ENCODE results near the gene ITGA11. TPM values are rescaled to one million over a fixed set of nuclear protein-coding genes. Genes with fewer than 3 reads are reported as not detected.

Gene ITGA11
- total RNA-seq, 4 donors from 2014 or later = 0.83 to 3.6 (median 2.0) TPM

- WGBS = 71% methylated on average over 7 of the region's 14 CpGs
- H3K4me1 ChIP-seq = peaks cover 24% of the 10 kb centered on the region
- H3K27ac ChIP-seq = no peak overlapping the region
- H3K36me3 ChIP-seq = no peaks in the 10 kb centered on the region
- TF ChIP-seq, protein P1, sequence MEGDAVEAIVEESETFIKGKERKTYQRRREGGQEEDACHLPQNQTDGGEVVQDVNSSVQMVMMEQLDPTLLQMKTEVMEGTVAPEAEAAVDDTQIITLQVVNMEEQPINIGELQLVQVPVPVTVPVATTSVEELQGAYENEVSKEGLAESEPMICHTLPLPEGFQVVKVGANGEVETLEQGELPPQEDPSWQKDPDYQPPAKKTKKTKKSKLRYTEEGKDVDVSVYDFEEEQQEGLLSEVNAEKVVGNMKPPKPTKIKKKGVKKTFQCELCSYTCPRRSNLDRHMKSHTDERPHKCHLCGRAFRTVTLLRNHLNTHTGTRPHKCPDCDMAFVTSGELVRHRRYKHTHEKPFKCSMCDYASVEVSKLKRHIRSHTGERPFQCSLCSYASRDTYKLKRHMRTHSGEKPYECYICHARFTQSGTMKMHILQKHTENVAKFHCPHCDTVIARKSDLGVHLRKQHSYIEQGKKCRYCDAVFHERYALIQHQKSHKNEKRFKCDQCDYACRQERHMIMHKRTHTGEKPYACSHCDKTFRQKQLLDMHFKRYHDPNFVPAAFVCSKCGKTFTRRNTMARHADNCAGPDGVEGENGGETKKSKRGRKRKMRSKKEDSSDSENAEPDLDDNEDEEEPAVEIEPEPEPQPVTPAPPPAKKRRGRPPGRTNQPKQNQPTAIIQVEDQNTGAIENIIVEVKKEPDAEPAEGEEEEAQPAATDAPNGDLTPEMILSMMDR (IDR thresholded peaks at IDR 0.05) = no peak
- no peak for TF ChIP-seq POLR2A (IDR thresholded peaks at IDR 0.05)
- no peak for TF ChIP-seq POLR2AphosphoS5 (IDR thresholded peaks at IDR 0.05)
- no peak for TF ChIP-seq EP300 (IDR thresholded peaks at IDR 0.05)
- no peak for DNase-seq (ENCODE audit: low spot score in 2 of 2)
- no peaks in the 10 kb centered on the region for H3K9me3 ChIP-seq
- H3K4me3 ChIP-seq = no peak overlapping the region
- H3K27me3 ChIP-seq = no peaks in the 10 kb centered on the region
Observed at GRCh38 chr15:68335655-68336054, 96.3 kb downstream of the ITGA11 start.

- Histone ChIP-seq H3K27ac (no peak overlapping the region), H3K36me3 (no peaks in the 10 kb centered on the region), H3K9me3 (no peaks in the 10 kb centered on the region), H3K4me3 (no peak overlapping the region), H3K27me3 (no peaks in the 10 kb centered on the region), H3K4me1 (peaks cover 20% of the 10 kb centered on the region)
- WGBS = 73% methylated on average over 1 of the region's 1 CpG
- TF ChIP-seq EP300 (IDR thresholded peaks at IDR 0.05) (no peak), POLR2A (IDR thresholded peaks at IDR 0.05) (no peak), POLR2AphosphoS5 (IDR thresholded peaks at IDR 0.05) (no peak)
- TF ChIP-seq, protein P1 (IDR thresholded peaks at IDR 0.05) = no peak
- no peak for DNase-seq (ENCODE audit: low spot score in 2 of 2)
Observed at GRCh38 chr15:68335251-68335650, 96.7 kb downstream of the ITGA11 start.

- 68% methylated on average over 9 of the region's 9 CpGs for WGBS
- H3K27ac ChIP-seq = peak overlapping the region; percentile 49
- H3K4me1 ChIP-seq = peaks cover 20% of the 10 kb centered on the region
- no peak for DNase-seq (ENCODE audit: low spot score in 2 of 2)
- no peaks in the 10 kb centered on the region for H3K9me3 ChIP-seq
- no peak for TF ChIP-seq POLR2AphosphoS5 (IDR thresholded peaks at IDR 0.05)
- TF ChIP-seq, protein P1 (IDR thresholded peaks at IDR 0.05) = no peak
- TF ChIP-seq EP300 (IDR thresholded peaks at IDR 0.05) = no peak
- TF ChIP-seq POLR2A (IDR thresholded peaks at IDR 0.05) = no peak
- H3K27me3 ChIP-seq = no peaks in the 10 kb centered on the region
- H3K36me3 ChIP-seq = no peaks in the 10 kb centered on the region
- H3K4me3 ChIP-seq = no peak overlapping the region
Observed at GRCh38 chr15:68334661-68335124, 97.3 kb downstream of the ITGA11 start.

DNA sequence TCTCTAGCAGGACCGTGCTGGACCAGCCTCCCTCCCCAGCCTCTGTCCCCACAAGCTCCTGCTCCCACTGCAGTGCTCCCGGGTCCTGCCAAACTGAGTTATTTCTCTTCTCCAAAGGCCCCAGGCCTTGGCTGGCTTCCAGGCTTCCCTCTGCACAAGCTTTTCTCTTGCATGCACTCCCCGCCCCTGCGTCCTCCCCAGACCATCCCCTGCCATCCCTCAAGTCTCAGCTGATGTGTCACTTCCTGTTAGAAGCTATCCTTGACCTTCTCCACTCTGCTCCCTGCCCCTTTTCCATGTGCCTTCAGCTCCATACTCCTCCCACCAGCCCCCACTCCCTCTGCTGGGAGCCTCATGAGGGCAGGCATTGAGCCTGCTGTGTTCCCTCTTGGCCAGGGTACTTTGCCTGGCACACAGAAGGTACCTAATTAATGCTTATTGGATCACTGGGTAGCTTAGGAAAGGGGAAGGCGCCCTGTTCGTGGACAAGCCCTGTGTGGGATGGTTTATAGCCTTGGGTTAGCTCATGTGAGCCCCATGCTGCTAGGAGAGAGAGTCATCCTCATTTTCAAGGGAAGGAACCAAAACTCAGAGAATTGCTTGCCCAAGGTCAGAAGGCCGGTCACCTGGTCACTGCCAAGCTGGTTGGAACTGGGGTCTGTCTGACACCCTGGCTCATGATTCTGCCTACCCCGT, 98.0 kb downstream of the ITGA11 start:
- H3K27me3 ChIP-seq = no peaks in the 10 kb centered on the region
- 67% methylated on average over 6 of the region's 8 CpGs for WGBS
- H3K4me1 ChIP-seq = peaks cover 20% of the 10 kb centered on the region
- H3K4me3 ChIP-seq = no peak overlapping the region
- H3K27ac ChIP-seq = no peak overlapping the region
- no peak for DNase-seq (ENCODE audit: low spot score in 2 of 2)
- no peaks in the 10 kb centered on the region for H3K36me3 ChIP-seq
- H3K9me3 ChIP-seq = no peaks in the 10 kb centered on the region
- TF ChIP-seq POLR2AphosphoS5 (IDR thresholded peaks at IDR 0.05) (no peak), POLR2A (IDR thresholded peaks at IDR 0.05) (no peak), EP300 (IDR thresholded peaks at IDR 0.05) (no peak)
- TF ChIP-seq, protein P1 (IDR thresholded peaks at IDR 0.05) = no peak

GRCh38 chr15:68332266-68332665, 99.7 kb downstream of the ITGA11 start:
- Histone ChIP-seq H3K4me1 (peaks cover 20% of the 10 kb centered on the region), H3K36me3 (no peaks in the 10 kb centered on the region), H3K4me3 (no peak overlapping the region), H3K9me3 (no peaks in the 10 kb centered on the region), H3K27me3 (peaks cover 5% of the 10 kb centered on the region), H3K27ac (no peak overlapping the region)
- WGBS = 95% methylated on average over 17 of the region's 21 CpGs
- DNase-seq (ENCODE audit: low spot score in 2 of 2) = no peak
- no peak for TF ChIP-seq POLR2AphosphoS5 (IDR thresholded peaks at IDR 0.05)
- TF ChIP-seq POLR2A (IDR thresholded peaks at IDR 0.05) = no peak
- TF ChIP-seq, protein P1 (IDR thresholded peaks at IDR 0.05) = no peak

Measured in suprapubic skin (tissue), 4 donors.